Eye (tissue), 1 donor: Measurements from ENCODE around the gene GBA2.
A peak's percentile ranks its signal among the peaks of the same experiment; 100 is the strongest.

Experiments
- DNase-seq: peaks from one replicate; pipeline ENCODE4 v3.0.0-alpha.2; 2015

Gene GBA2

GRCh38 chr9:35714123-35714522, 34.9 kb downstream of the GBA2 start:
- DNase-seq: no peak

- DNase-seq: no peak
Measured at GRCh38 chr9:35713578-35713977, 35.5 kb downstream of the GBA2 start.

GRCh38 chr9:35712762-35713400, 36.1 kb downstream of the GBA2 start:
- DNase-seq: no peak

DNA sequence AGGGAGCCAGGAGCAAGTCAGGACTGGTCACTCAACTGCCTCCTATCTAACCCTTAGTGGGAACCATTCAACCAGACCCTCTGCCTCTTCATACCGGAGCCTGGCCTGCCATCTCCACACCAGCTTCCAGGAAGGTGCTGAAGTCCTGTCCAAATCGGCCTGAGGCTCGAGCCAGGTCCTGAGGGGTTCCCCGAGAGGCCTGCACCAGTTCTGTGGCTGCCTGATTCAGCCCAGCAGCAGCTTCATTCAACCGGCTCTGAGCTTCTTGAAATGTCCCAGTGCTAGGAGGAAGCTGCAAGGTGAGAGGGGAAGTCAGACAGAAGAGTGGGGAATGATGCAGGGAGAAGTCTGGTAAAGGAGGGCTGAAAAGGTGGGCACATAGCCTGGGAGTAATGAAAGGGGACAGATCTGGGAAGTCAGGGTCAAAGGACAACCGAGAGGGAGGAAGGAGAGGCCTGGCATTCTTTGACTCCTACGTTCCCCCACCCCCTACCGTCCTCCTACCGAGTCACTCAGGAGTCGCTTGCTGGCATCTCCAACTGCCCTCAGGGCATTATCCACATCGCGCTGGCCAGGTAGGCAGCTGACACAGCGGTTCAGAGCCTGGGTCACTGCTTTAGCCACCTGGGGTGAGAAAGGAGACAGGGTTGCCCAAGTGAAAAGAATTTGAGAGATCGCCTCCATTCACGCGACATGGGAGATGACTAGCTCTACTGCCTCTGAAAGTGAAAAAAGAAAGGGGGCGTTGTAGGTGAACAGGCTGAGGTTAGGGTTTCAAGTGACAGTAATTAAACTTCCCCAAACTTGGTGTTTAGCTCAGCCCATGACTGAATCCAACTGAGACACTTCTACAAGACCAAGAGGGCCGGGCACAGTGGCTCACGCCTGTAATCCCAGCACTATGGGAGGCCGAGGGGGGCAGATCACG, 37.3 kb downstream of the GBA2 start:
- DNase-seq: no peak

DNA sequence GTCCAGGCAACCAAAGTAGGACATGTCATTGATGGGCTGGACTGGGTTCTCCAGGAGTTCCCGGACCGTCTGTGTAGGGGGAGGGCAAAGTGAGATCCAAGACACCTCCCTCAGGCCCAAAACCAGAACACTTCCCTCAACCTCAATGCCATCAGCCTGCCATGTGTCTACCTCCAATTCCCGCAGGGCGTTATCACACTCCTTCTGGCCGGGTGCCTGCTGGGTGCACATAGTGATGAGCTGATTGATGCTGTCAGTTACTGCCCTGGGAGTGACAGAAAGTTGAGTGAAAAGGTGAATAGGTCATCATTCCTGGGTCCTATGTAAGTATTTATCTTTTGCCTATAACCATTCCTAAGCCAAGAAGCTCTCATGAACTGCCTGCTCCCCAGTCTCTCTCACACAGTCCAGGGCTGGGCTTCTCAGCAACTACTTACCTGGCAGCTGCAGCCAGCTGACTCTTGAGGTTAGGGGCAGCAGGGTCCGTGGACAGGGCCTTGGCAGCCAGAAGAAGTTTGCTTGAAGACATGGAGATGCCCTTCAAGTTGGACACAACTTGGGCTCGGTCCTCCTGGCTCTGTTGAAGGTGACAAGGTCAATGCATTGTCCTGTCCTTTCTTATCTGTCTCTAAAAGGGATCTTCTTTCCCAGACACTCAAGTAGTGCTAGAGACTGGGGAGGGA, 38.1 kb downstream of the GBA2 start:
- no peak for DNase-seq

- DNase-seq: no peak
Measured at GRCh38 chr9:35708146-35708545, 40.9 kb downstream of the GBA2 start.

- no peak for DNase-seq
Measured at GRCh38 chr9:35706951-35707350, 42.1 kb downstream of the GBA2 start.

GRCh38 chr9:35705836-35706430, 43.1 kb downstream of the GBA2 start:
- DNase-seq: no peak

- no peak for DNase-seq
Measured at GRCh38 chr9:35705372-35705771, 43.7 kb downstream of the GBA2 start.

- DNase-seq: no peak
Measured at GRCh38 chr9:35703906-35704672, 44.9 kb downstream of the GBA2 start.

DNA sequence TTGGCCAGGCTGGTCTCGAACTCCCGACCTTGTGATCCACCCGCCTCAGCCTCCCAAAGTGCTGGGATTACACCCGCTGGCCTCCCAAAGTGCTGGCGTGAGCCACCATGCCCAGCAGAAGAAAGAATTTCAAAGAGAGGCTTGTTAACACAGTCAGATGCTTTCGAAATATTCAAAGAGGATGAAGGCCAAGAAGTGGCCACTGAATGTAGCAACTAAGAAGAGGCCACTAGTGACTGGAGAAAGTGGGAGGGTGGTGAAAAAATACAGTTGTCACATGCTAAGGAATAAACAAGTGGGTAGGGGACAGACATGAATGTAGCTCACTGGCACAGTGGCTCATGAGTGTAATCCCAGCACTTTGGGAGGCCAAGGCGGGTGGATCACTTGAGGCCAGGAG, 46.3 kb downstream of the GBA2 start:
- DNase-seq: no peak

DNA sequence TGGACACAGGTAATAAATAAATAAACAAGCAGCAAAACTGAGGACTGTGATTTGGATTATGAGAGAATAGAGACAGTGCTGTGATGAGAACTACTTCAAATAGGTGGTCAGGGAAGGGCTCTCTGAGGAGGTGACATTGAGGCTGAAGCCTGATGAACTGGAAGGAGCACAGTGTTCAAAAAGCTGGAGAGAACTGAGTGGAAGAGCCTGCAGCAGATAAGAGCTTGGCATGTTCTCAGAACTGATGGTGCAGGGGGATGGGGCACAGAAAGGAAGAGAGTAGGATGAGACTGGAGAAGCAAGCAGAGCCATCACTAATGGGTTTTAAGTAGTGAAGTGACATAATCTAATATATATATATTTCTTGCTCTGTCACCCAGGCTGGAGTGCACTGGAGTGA, 48.1 kb downstream of the GBA2 start:
- no peak for DNase-seq

DNA sequence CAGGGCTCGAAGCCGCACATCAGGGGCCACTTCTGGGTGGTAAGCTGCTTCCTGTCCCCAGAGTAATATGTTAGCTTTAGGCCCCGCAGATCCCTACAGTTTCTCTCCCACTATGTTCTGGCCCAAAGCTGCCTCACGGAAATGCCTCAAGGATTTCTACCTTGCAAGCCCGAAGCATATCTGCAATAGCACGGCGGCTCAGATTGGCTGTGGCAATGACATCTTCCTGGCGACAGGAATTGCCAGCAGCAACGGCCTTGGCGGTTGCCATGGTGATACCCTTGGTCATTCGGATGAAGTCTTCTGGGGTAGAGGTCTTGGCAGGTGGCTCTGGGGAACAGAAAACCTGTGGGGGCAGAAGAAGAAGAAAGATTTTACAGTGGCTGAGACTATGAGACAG, 49.0 kb downstream of the GBA2 start:
- DNase-seq: no peak

DNA sequence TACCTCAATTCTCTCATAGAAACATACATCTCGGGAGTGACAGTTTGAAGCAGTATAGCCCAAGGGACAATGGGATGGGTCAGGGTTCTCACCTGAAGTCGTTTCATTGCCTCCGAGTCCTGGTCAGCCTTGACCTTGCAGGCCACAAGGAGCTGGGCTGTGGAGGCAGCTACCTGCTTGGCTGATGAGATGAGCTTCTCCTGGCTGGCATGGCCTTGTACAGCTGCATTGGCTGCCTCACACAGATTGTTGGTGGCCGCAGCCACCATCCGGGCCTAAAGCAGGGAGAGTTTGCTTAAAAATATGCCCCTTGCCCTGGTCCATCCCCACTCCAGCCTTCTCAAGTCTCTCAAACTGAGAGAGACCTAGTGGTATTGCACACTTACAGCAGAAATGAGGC, 50.8 kb downstream of the GBA2 start:
- DNase-seq: no peak

- DNase-seq: no peak
Measured at GRCh38 chr9:35697486-35697885, 51.5 kb downstream of the GBA2 start.

DNA sequence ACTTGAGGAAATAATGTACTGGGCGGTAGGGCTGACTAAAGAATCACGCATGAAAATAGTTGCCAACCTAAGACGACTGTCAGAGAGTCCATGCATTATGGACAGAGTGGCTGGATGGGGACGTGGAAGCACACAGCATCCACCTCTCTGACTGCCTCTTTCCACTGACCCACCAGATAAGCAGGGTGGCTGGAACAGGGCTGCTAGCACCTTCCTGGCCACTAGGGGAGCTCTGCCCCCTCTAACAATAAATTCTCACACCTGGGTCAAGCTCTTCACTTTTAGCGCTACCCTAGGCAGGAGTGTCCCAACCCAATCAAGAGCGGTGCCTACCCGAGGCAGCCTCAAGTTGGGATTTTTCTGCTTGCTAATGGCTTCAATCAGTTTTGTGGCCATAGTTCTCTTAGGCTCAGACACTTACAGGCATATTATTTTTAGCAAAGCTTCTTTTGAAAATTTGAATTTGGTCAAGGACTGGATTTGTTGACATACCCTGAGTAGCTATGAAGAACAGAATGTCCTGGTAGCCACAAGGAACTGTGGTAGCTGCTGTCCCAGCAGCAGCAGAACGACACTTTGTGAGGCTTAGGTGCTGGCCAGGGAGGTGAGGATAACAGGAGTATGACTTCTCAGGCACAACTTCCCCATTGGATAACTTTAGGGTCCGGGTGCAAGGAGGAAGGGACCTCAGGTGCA, 52.4 kb downstream of the GBA2 start:
- DNase-seq: peak; percentile 61

- DNase-seq: no peak
Measured at GRCh38 chr9:35695943-35696401, 53.1 kb downstream of the GBA2 start.

DNA sequence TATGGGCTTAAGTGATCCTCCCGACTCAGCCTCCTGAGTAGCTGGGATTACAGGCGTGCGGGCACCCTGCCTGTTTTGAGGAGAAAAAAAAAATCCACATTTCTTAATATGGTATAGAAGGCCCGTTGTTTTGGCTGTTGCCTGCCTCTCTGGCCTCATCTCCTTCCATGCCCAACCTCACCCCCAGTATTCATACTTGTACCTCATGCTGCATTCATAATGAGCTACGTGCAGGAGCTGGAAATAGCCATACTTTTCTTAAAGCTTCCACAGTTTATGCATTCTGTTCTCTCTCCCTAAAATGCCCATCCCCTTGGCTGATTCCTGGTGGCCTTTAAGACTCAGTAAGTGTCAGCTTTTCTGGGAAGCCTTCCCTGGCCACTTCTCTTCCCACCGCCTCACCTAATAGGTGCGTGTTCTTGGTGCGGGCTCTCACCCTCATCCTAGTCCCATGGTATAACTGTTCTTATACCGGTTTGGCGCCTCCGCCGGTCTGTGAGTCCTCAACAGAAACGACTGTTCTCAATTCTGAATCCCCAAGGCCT, 57.2 kb downstream of the GBA2 start:
- no peak for DNase-seq

- no peak for DNase-seq
Measured at GRCh38 chr9:35691334-35691650, 57.7 kb downstream of the GBA2 start.

GRCh38 chr9:35690614-35691333, 58.3 kb downstream of the GBA2 start:
- DNase-seq: peak; percentile 78

DNA sequence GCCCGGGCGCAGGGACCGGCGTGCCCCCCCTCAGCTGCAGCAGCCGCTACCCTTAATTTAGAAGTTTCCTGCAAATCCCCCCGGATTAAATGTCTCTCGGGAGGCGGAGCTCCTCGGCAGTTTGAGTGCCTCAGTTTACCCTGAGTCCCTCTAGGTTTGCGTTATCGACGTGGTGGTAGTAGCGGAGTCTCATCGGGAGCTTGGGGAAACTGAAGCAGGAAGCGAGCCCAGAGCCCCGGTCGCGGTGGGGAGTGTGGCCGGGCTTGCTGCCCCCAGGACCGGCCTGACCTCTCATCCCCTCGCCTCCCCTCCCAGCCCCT, 58.8 kb downstream of the GBA2 start:
- no peak for DNase-seq
